OCI-LY1 (cell line): ENCODE results near the gene CLDN19.

Experiments used
- H2AFZ ChIP-seq: fragments of 200-600 bp; sonication (generic), shearing (Covaris generic); 2 replicates; pipeline ENCODE4 v1.6.0; 2014; ENCODE audit warnings: antibody characterized with exemption, mild to moderate bottlenecking, low read length
- H3F3A ChIP-seq: fragments of 200-600 bp; sonication (generic), shearing (Covaris generic); 2 replicates; pipeline ENCODE4 v1.6.0; 2014; ENCODE audit warnings: mild to moderate bottlenecking, antibody characterized with exemption, low read length, moderate library complexity; ENCODE audit not compliant: insufficient read depth
- H3K27ac ChIP-seq: fragments of 200-600 bp; sonication (generic); 2 replicates; pipeline ENCODE4 v1.5.1; 2014; ENCODE audit warnings: low read length, mixed run types, mild to moderate bottlenecking, low read depth; ENCODE audit not compliant: poor library complexity, severe bottlenecking
- H3K27me3 ChIP-seq: fragments of 200-600 bp; sonication (generic); 2 replicates; pipeline ENCODE4 v1.6.0; 2014; ENCODE audit warnings: antibody characterized with exemption, mild to moderate bottlenecking, low read length, moderate library complexity; ENCODE audit not compliant: insufficient read depth
- H3K36me3 ChIP-seq: fragments of 200-600 bp; sonication (generic); 2 replicates; pipeline ENCODE4 v1.6.1; 2014; ENCODE audit warnings: mild to moderate bottlenecking, antibody characterized with exemption, low read length, moderate library complexity, mixed read lengths; ENCODE audit not compliant: insufficient read depth
- H3K4me1 ChIP-seq: fragments of 200-600 bp; sonication (generic); 2 replicates; pipeline ENCODE4 v1.5.1; 2014; ENCODE audit warnings: mild to moderate bottlenecking, low read length, moderate library complexity; ENCODE audit not compliant: insufficient read depth, severe bottlenecking
- H3K4me2 ChIP-seq: fragments of 200-600 bp; sonication (generic), shearing (Covaris generic); 2 replicates; pipeline ENCODE4 v1.6.1; 2014; ENCODE audit warnings: low read length
- H3K4me3 ChIP-seq: fragments of 200-600 bp; sonication (generic); 2 replicates; pipeline ENCODE4 v1.5.1; 2014; ENCODE audit warnings: low read length, low read depth, mild to moderate bottlenecking, mixed read lengths; ENCODE audit not compliant: poor library complexity, severe bottlenecking
- H3K79me2 ChIP-seq: fragments of 200-600 bp; shearing (Covaris generic); 2 replicates; pipeline ENCODE4 v1.6.1; 2016; ENCODE audit warnings: mixed run types, low read length, mixed read lengths; ENCODE audit not compliant: insufficient read depth
- H3K9ac ChIP-seq: fragments of 200-600 bp; sonication (generic), shearing (Covaris generic); 2 replicates; pipeline ENCODE4 v1.6.1; 2014; ENCODE audit warnings: mild to moderate bottlenecking, low read length, mixed read lengths
- H3K9me2 ChIP-seq: fragments of 200-600 bp; sonication (generic), shearing (Covaris generic); 2 replicates; pipeline ENCODE4 v1.6.1; 2014; ENCODE audit warnings: low read depth, mild to moderate bottlenecking, low read length, mixed read lengths
- H3K9me3 ChIP-seq: fragments of 200-600 bp; shearing (Covaris generic); 2 replicates; pipeline ENCODE4 v1.6.1; 2014; ENCODE audit warnings: low read length, mixed read lengths
- H4K20me1 ChIP-seq: fragments of 200-600 bp; sonication (generic), shearing (Covaris generic); 2 replicates; pipeline ENCODE4 v1.6.0; 2016; ENCODE audit warnings: mild to moderate bottlenecking, low read length; ENCODE audit not compliant: insufficient read depth
- CTCF ChIP-seq: fragments of 200-600 bp; sonication (generic), shearing (Covaris generic); IDR thresholded peaks from 2 replicates; pipeline ENCODE4 v1.5.1; 2017; ENCODE audit warnings: mild to moderate bottlenecking, antibody characterized with exemption, low read length, moderate library complexity, mixed read lengths
- EZH2 ChIP-seq: fragments of 200-600 bp; sonication (generic), shearing (Covaris generic); IDR thresholded peaks from 2 replicates; pipeline ENCODE4 v1.8.0; 2017; ENCODE audit warnings: borderline replicate concordance, mixed run types, mild to moderate bottlenecking, antibody characterized with exemption, low read length, moderate library complexity, mixed read lengths

CLDN19 gene

GRCh38 chr1:42780176-42780575, 40.1 kb upstream of the CLDN19 start:
- no peak overlapping the region for H3K27ac ChIP-seq
- H3K4me2 ChIP-seq = no peak overlapping the region
- no peaks in the 10 kb centered on the region for H3K9me2 ChIP-seq
- H3F3A ChIP-seq = no peaks in the 10 kb centered on the region
- H3K36me3 ChIP-seq = peaks cover 65% of the 10 kb centered on the region
- no peak overlapping the region for H3K9ac ChIP-seq
- H2AFZ ChIP-seq = no peak overlapping the region
- TF ChIP-seq CTCF (no peak), EZH2 (no peak)
- H3K4me1 ChIP-seq = no peaks in the 10 kb centered on the region
- no peaks in the 10 kb centered on the region for H3K27me3 ChIP-seq
- no peaks in the 10 kb centered on the region for H4K20me1 ChIP-seq
- no peaks in the 10 kb centered on the region for H3K9me3 ChIP-seq
- no peaks in the 10 kb centered on the region for H3K79me2 ChIP-seq
- no peak overlapping the region for H3K4me3 ChIP-seq

- H3K4me1 ChIP-seq = no peaks in the 10 kb centered on the region
- no peak overlapping the region for H3K9ac ChIP-seq
- no peaks in the 10 kb centered on the region for H3K9me2 ChIP-seq
- no peak overlapping the region for H3K27ac ChIP-seq
- no peaks in the 10 kb centered on the region for H3F3A ChIP-seq
- no peaks in the 10 kb centered on the region for H4K20me1 ChIP-seq
- no peaks in the 10 kb centered on the region for H3K27me3 ChIP-seq
- H3K79me2 ChIP-seq = no peaks in the 10 kb centered on the region
- H3K36me3 ChIP-seq = peaks cover 70% of the 10 kb centered on the region
- TF ChIP-seq CTCF = no peak
- TF ChIP-seq EZH2 = no peak
- no peak overlapping the region for H3K4me2 ChIP-seq
- H3K4me3 ChIP-seq = no peak overlapping the region
- no peaks in the 10 kb centered on the region for H3K9me3 ChIP-seq
- no peak overlapping the region for H2AFZ ChIP-seq
Measured at GRCh38 chr1:42779725-42780124, 39.7 kb upstream of the CLDN19 start.

- no peaks in the 10 kb centered on the region for H3K27me3 ChIP-seq
- peaks cover 82% of the 10 kb centered on the region for H3K36me3 ChIP-seq
- no peak overlapping the region for H3K27ac ChIP-seq
- H4K20me1 ChIP-seq = no peaks in the 10 kb centered on the region
- no peaks in the 10 kb centered on the region for H3K79me2 ChIP-seq
- H3K4me2 ChIP-seq = no peak overlapping the region
- no peaks in the 10 kb centered on the region for H3F3A ChIP-seq
- H3K9me3 ChIP-seq = no peaks in the 10 kb centered on the region
- H3K4me3 ChIP-seq = no peak overlapping the region
- H2AFZ ChIP-seq = no peak overlapping the region
- H3K9me2 ChIP-seq = no peaks in the 10 kb centered on the region
- TF ChIP-seq CTCF (peak; percentile 74), EZH2 (no peak)
- no peaks in the 10 kb centered on the region for H3K4me1 ChIP-seq
- no peak overlapping the region for H3K9ac ChIP-seq
Measured at GRCh38 chr1:42777852-42778251, 37.8 kb upstream of the CLDN19 start.
